ENCODE measurements around the gene BMPR1A. TPM values are rescaled to one million over a fixed set of nuclear protein-coding genes. Genes with fewer than 3 reads are reported as not detected.

The BMPR1A gene
- total RNA-seq, 1 donor: 71.7 TPM

DNA sequence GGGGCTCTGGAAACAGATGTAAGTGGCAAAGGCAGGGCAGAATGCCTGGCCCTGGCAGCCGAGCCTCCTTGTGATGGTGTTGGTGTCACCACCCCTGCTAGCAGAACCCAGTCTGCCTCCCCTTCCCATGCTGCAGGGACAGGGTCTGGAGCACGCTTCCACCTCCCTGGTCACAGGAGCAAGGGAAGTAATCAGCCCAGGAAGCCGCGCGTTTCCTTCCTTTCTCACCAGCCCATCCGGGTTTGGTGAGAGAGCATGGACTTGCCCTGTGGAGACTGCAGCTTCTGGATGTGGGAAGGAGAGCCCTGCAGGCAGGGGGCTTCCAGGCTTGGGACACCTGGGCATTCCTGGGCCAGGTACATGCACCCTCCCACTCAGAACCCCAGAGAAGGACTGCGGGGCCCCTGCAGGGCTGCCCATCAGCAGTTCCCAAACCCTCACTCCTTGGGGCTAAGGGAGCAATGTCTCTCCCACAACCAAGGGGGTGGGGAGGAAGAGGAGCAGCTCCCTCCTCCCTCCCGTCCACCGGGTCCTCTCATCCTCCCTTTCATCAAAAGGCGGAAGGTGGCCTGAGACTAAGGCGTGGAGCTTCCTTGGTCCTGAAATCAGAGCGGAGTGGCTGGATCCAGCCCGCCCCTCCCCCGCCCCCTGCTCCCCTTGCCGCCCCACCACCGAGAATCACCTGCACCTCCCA, 199.2 kb downstream of the BMPR1A start:
- peak; percentile 56 for DNase-seq (ENCODE audit: insufficient read length, low spot score, missing footprints)
- Histone ChIP-seq H3K27ac (ENCODE audit: low read depth, low read length) (no peak overlapping the region), H3K4me3 (ENCODE audit: insufficient read depth, low read length) (no peak overlapping the region), H3K9me3 (ENCODE audit: low read depth, low read length) (no peaks in the 10 kb centered on the region), H3K36me3 (ENCODE audit: insufficient read depth, low read length) (no peaks in the 10 kb centered on the region), H3K27me3 (ENCODE audit: insufficient read depth, low read length) (no peaks in the 10 kb centered on the region), H2AFZ (ENCODE audit: low read length) (no peak overlapping the region), H4K20me1 (ENCODE audit: insufficient read depth, low read length) (no peaks in the 10 kb centered on the region), H3K79me2 (ENCODE audit: insufficient read depth, low read length) (no peaks in the 10 kb centered on the region), H3K4me2 (ENCODE audit: insufficient read depth, low read length) (no peak overlapping the region), H3K4me1 (ENCODE audit: insufficient read depth, low read length) (peaks cover 20% of the 10 kb centered on the region)
- TF ChIP-seq, protein P1, sequence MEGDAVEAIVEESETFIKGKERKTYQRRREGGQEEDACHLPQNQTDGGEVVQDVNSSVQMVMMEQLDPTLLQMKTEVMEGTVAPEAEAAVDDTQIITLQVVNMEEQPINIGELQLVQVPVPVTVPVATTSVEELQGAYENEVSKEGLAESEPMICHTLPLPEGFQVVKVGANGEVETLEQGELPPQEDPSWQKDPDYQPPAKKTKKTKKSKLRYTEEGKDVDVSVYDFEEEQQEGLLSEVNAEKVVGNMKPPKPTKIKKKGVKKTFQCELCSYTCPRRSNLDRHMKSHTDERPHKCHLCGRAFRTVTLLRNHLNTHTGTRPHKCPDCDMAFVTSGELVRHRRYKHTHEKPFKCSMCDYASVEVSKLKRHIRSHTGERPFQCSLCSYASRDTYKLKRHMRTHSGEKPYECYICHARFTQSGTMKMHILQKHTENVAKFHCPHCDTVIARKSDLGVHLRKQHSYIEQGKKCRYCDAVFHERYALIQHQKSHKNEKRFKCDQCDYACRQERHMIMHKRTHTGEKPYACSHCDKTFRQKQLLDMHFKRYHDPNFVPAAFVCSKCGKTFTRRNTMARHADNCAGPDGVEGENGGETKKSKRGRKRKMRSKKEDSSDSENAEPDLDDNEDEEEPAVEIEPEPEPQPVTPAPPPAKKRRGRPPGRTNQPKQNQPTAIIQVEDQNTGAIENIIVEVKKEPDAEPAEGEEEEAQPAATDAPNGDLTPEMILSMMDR (IDR thresholded peaks at IDR 0.05; ENCODE audit: extremely low read depth, low read depth, low read length): no peak

DNA sequence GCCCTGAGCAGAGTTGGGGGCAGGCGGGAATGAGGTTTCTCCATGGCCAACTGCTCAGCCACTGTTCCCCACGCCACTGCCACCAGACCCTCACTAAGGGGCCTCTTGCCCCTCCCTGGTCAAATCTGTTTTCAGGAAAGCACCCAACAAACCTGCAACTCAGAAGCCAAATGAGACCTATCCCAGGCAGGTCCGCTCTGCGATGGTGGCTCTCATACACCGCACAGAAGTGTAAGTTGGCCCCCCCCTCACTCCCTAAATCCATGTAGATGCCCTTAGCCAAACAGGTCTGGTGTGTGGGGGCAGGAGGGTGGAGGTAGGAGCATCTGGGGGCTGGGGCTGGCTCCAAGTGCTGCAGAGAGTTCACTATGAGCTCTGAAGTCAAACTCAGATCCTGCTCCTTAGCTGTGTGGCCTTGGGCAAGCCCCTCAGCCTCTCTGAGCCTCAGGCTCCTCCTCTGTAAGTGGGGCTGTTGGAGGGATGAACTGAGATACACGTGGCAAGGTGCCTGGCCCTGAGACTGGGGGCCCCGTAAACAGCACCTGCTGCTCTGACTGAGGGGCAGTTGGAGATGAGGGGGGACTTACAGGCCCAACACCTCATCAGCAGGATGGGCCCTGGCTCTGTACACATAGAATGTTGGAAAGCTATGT, 199.9 kb downstream of the BMPR1A start:
- Histone ChIP-seq H3K9me3 (ENCODE audit: low read depth, low read length) (no peaks in the 10 kb centered on the region), H3K27me3 (ENCODE audit: insufficient read depth, low read length) (no peaks in the 10 kb centered on the region), H3K79me2 (ENCODE audit: insufficient read depth, low read length) (no peaks in the 10 kb centered on the region), H3K4me2 (ENCODE audit: insufficient read depth, low read length) (no peak overlapping the region), H3K27ac (ENCODE audit: low read depth, low read length) (no peak overlapping the region), H2AFZ (ENCODE audit: low read length) (no peak overlapping the region), H3K36me3 (ENCODE audit: insufficient read depth, low read length) (no peaks in the 10 kb centered on the region), H3K4me3 (ENCODE audit: insufficient read depth, low read length) (no peak overlapping the region), H3K4me1 (ENCODE audit: insufficient read depth, low read length) (peaks cover 20% of the 10 kb centered on the region), H4K20me1 (ENCODE audit: insufficient read depth, low read length) (no peaks in the 10 kb centered on the region)
- TF ChIP-seq, protein P1 (IDR thresholded peaks at IDR 0.05; ENCODE audit: extremely low read depth, low read depth, low read length): no peak
- DNase-seq (ENCODE audit: insufficient read length, low spot score, missing footprints): peak; percentile 59

DNA sequence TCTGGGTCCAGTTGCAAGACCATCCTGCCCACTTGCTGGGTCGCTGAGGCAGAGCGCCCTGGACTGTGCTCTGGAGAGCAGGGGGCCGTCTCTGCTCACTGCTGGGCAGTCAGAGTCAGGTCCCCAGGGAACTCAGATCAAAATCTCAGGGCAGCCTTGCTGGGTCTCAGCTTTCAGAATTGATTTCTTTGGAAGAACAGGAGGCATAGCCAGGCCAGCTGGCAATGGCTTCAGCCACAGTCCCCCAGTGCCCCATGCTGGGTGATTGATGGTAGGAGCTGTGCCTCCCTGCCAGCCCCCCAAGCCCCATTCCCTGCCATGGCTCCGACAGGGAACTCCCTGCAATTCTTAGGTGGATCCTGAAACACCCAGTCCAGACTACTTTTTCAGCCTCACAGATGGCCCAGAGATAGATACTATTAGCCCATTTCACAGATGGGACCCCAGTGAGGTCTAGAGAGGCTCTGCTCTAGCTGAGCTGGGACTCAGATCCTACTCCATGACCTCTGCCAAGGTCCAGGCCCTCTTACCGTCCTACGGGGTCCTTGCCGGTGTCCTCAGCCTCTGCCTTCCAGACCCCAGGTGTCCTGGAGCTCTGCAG, 200.5 kb downstream of the BMPR1A start:
- Histone ChIP-seq H3K79me2 (ENCODE audit: insufficient read depth, low read length) (no peaks in the 10 kb centered on the region), H3K27me3 (ENCODE audit: insufficient read depth, low read length) (no peaks in the 10 kb centered on the region), H3K9me3 (ENCODE audit: low read depth, low read length) (no peaks in the 10 kb centered on the region), H2AFZ (ENCODE audit: low read length) (no peak overlapping the region), H4K20me1 (ENCODE audit: insufficient read depth, low read length) (no peaks in the 10 kb centered on the region), H3K4me1 (ENCODE audit: insufficient read depth, low read length) (peaks cover 20% of the 10 kb centered on the region), H3K36me3 (ENCODE audit: insufficient read depth, low read length) (no peaks in the 10 kb centered on the region), H3K4me3 (ENCODE audit: insufficient read depth, low read length) (no peak overlapping the region), H3K4me2 (ENCODE audit: insufficient read depth, low read length) (no peak overlapping the region), H3K27ac (ENCODE audit: low read depth, low read length) (no peak overlapping the region)
- DNase-seq (ENCODE audit: insufficient read length, low spot score, missing footprints): peak; percentile 79
- TF ChIP-seq, protein P1 (IDR thresholded peaks at IDR 0.05; ENCODE audit: extremely low read depth, low read depth, low read length): no peak
